Amniotic epithelial cell (primary cell): ENCODE results near the gene CHRNB4.

Experiments used
- DNase-seq: peaks from one replicate; pipeline ENCODE4 v3.0.0-alpha.2; 2010; ENCODE audit warnings: low read depth

The CHRNB4 gene

GRCh38 chr15:78668987-78669386 lies 28.0 kb upstream of the CHRNB4 start:
- DNase-seq: no peak

DNA sequence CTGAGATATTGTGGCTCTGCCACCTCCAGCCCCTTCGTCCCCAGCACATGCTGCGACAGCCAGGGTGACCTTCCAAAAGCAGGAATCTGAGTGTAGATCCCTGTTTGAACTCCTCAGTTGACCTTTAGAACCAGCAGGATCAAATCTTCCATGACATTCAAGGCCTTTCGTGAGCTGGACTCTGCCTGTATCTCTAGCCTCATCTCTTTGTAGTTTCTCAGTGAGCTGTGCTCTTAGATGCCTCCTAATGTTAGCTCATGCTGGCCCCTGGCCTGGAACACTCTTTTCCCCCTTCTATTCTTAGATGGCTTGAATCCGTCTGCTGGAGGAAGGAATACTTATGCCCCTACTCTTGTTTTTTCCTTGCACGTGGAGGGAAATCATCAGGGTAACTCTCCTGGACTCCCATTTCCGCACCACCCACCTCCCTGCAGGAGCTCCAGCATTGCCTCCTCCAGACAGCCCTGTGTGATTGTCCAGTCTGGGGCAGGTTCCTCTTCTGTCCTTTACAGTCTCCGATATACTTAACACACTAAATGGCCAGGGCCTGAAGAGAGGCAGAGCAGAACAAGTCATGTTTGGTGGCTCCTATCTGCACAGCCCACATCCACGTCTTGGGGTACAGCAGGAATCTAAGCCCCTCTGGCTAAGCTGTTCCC lies 26.7 kb upstream of the CHRNB4 start:
- DNase-seq: no peak

DNA sequence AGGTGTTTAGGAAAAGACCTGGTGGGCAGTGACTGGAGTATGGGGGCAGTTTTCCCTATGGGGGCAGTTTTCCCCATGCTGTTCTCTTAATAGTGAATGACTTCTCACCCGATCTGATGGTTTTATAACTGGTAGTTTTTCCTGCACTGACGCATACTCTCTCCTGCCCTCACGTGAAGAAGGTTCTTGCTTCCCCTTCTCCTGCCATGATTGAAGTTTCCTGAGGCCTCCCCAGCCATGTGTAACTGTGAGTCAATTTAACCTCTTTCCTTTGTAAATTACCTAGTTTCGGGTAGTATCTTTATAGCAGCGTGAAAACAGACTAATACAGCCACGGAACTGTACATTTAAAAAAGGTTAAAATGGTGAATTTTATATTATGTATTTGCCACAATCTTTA lies 25.0 kb upstream of the CHRNB4 start:
- no peak for DNase-seq

DNA sequence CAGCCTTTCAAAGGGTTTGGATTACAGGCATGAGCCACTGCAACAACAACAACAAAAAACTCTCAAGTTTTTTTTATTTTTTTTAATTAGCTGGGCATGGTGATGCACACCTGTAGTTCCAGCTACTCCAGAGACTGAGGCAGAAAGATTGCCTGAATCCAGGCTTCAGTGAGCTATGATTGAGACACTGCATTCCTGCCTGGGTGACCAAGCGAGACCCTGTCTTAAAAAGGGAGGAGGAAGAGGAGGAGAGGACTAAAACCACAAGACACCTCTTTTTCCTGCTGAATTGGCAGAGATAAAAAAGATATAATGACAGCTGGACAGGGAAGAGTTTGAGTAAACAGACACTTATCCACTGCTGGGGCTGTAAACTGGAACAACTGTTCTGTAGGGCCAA lies 22.7 kb upstream of the CHRNB4 start:
- no peak for DNase-seq

- DNase-seq: no peak
Measured at GRCh38 chr15:78662028-78662427, 21.0 kb upstream of the CHRNB4 start.

DNA sequence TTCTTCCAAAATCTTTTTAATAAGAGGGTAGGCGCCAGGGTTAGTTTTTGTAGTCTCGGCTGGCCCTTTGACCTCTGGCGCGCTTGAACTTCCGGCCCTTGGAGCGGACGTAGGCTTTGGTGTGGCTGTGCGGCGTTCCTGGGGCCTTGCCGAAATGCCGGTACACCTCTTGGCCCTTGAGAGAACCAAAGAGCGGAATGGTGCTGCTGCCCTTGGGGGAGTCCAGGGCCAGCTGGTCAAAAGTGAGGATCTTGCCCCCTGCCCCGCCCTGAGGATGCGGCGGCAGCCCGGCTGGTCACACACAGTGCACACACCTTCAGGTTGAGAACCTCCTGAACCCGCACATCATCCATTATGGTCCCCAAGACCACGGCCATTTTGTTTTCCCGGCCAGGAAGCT lies 20.0 kb upstream of the CHRNB4 start:
- no peak for DNase-seq

GRCh38 chr15:78660584-78660983 lies 19.6 kb upstream of the CHRNB4 start:
- DNase-seq: no peak

DNA sequence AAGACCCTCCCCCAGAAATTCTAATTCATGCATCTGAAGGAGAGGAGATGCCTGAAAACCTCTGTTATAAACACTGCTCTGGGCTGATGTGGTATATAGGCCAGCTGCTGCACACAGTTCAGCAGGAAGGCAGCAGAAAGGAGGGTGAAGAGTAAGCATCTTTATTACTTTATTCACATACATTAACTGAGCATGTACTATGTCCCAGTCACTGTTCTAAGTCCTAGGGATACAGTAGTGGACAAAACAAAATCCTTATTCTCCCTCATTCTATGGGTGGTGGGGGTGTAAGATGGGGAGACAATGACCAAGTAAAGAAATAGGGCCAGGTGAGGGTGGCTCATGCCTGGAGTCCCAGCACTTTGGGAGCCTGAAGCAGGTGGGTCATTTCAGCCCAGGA lies 17.8 kb upstream of the CHRNB4 start:
- DNase-seq: no peak

- peak; percentile 10 for DNase-seq
Measured at GRCh38 chr15:78654272-78654671, 13.3 kb upstream of the CHRNB4 start.

- DNase-seq: no peak
Measured at GRCh38 chr15:78651930-78652615, 11.1 kb upstream of the CHRNB4 start.

- DNase-seq: no peak
Measured at GRCh38 chr15:78651007-78651406, 10.0 kb upstream of the CHRNB4 start.

DNA sequence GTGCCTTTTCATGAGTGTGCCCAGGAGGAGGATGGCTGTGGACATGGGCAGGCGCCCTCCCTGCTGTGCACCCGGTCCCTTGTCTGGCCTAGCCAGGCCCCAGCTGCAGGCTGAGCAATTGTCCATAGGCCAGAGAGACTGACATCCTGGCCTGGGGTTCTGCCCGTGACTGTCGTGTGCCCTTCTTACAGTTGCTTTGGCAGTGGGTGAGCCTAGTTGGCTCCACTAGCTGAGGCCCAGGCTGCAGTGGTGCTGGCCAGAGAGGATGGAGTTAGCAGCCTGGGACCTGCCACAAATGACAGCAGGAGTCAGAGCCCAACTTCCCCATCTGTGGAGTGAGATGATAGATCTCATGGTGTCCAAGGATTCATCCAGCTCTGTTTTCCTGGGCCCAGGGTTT lies 9.0 kb upstream of the CHRNB4 start:
- no peak for DNase-seq

DNA sequence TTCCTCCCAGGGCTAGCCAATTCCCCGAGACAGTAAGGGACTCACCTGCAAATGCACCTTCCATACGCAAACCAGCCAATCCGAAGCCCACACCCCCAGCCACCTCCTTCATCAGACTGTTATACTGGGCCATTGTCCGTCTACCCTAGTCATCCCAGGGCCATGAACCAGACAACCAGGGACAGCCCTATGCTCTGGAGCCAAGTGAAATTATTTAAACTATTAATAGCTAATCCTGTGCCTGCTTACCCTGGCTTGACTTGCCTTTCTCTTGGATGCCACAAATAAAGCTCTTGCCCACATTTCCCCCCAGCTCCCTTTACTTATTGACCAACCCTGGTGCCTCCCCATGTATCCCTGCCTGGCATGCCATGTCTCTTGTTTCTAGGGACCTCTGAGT lies 4.0 kb upstream of the CHRNB4 start:
- no peak for DNase-seq

DNA sequence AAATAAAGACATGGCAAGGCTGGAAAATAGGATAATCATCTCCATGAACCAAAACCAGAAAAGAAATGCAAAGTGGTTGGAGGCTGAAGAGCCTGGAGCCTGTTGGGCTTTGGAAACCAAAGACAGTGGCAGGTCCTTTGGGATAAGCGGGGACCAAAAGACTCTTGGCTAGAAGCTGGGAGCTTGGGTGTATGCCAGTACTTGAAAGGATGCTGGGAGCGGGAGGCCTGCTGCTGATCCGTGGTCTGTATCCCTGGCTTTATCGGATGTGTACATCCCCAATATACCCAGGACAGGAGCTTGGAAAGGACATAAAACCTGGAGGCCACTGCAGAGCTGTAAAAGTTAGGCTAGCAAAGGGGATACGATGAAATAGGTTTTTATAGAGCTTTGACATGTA lies 1.3 kb upstream of the CHRNB4 start:
- no peak for DNase-seq

GRCh38 chr15:78641749-78642275 lies 802 bp upstream of the CHRNB4 start:
- DNase-seq: no peak

DNA sequence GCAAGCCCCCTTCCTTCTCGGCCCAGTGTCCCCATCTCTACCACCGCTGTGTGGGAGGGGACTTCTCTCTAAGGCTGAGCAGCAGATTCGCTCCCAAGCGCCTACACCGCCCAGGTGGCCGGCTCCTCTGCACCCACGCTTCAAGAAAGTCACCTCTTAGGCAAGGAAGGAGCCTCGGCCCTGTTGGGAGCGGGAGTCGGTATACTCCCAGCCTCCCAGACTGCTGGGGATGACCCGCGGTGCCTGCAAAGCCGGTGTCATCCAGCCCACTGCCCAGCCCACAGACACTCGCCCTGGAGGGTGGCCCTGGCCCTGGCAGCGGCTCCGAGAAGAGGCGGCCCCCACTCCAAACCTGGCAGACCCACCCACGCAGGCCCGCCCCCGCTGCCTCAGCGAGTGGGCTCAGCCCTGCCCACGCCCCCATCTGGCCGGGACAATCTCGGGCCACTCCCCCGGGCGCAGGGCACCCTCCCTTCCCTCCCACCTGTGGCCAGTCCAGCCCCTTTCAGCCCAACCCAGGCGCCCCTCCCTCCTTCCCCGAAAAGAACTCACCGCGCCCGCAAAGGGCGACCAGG lies 396 bp downstream of the CHRNB4 start:
- no peak for DNase-seq

DNA sequence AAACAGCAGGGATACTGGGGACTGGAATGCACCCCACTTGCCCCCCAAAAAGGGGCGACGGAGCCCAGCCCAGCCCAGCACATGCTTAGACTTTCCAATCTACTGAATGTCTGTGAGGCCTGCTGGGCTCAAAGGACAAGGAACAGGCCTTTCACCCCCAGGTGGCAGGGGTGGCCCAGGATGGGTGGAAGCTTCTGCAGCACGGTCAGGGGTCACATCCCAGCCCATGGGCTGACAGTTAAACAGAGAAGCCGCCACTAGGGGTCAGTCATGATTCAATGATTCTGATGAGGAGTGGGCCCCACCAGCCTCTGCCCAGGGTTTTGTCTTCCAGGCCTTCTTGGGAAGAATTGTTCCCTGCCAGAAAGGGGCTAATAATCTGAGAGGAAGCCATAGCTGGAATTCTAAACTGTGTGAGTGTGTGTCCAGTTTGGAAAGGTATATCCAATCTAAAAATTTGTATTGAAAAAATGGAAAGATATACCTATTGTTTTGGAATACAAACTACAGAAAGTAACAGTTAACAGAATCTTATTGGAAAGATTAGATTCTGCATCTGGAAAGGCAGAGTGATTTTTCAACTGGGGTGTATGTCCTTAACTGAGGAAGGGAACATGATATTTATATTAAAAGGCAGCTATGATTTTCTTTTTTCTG lies 2.2 kb downstream of the CHRNB4 start:
- DNase-seq: peak; percentile 28

- no peak for DNase-seq
Measured at GRCh38 chr15:78637776-78638435, 3.1 kb downstream of the CHRNB4 start.

DNA sequence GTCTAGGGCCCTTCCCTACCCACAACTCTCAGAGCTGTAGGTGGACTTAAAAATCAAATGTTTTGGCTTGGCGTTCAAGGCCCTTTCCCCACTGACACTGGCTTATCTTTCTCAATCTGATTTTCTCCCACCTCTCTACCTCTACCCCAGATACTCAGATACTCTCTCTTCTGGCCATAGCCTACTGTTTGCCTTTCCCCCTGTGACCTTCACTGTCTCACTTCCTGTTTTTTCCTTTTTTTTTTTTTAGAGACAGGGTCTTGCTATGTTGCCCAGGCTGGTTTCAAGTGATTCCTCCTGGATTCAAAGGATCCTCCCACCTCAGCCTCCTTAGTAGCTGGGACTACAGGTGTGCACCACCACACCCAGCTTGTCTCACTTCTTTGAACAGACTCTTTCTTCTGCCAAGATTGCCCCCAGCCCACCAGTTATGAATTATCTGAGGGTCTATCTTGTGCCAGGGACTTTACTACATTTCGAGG lies 4.6 kb downstream of the CHRNB4 start:
- DNase-seq: no peak

DNA sequence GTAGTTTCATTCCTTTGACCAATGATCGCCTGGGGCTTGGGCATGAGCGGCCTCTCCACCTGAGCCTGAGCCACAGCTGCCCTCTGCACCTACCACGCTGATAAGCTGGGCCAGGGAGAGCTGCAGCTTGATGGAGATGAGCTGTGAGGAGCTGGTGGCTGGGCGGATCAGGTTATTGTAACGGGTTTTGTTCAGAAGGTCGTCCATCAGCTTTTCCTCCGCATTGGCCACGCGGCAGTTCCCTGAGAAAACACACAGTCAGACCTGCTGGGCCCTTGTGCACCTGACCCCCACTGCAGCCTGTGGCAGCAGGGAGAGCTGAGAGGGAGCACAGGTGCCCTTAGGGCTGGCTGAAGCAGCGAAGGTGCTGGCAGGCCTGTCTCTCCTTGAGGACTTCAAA lies 5.7 kb downstream of the CHRNB4 start:
- DNase-seq: no peak

DNA sequence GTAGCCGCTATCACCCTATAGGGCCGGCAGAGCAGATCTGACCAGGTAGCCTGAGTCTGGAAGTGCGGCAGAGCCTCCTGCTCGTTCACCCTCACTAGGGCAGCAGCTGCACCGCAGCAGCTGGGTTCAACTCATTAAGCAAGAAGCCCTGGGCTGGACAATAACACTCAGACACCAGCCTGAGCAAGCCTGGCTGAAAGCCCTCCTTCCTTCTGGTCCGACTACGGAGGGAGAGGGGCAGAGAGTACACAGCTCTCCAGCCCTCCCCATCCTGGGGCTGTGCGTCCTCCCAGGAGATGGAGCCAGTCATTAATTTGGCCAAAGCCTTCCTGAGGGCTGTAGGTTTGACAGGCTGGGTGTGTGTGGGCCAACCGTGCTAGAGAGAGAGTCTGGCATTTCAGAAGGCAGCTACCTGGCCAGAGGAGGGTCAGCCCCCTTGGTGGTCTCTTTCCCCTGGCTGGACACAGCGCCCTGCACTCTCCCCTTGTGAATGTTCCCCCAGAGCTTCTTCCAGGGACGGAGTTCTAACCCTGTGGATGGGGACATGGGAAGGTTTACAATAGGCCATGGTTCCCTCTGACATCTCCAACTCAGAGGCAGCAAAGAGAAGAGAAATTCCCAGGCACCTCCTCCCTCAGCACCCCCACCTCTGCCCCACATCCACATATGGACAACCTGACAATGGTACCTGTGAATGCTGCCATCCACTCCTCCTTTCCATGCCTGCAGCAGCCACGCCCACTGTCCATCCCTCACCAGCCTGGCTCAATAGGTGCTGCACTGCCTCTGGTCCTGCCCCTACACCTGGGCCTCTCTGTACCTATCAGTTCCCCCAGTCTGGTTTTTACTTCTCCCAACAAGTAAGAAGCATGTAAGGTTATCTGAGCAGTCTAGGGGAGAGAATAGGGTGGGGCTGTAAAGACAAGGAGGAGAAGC lies 6.5 kb downstream of the CHRNB4 start:
- no peak for DNase-seq
